ENCODE measurements around the gene CHD6. TPM values are rescaled to one million over a fixed set of nuclear protein-coding genes. Genes with fewer than 3 reads are reported as not detected.

The CHD6 gene
- total and polyA plus RNA-seq, 2 experiments from 2014 or later = 41.0 to 158 TPM

DNA sequence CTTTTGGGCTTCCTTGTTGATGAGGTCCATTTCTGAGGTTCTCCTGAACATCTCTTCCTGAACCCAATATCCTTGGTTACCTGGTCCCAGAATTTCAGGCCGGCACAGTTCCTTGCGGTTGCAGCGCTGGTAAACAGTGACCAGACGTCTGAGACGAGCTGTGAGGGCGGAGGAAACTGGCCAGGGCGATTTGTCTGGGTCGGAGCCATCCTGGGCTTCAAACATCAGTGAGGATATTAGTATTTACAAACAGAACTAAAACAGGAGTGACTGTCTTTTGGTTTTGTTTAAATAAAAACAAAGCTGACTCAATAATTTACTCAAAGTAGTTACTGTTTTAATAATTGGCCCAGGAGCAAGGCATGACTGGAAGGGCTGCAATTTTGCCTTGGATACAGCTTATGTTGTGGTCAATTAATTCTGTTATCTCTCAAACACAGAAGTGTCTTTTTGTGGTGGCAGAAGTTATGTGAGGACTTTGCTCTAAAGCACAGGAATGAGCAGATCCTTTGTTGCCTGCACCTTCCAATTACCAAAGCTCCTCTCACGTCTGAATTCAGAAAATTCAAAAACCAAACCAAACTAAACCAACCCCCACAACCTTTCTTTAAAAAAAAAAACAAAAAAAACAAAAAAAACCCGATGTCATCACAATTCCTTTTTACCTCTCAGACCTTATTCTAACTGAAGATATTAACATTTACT, 192.8 kb downstream of the CHD6 start (continued):
- TF ChIP-seq REST (IDR thresholded peaks at IDR 0.05; ENCODE audit: unreplicated experiment) (no peak), STAT1 (IDR thresholded peaks at IDR 0.05; ENCODE audit: unreplicated experiment) (no peak), JUNB (IDR thresholded peaks at IDR 0.05; ENCODE audit: unreplicated experiment) (no peak), POLR2AphosphoS5 (IDR thresholded peaks at IDR 0.05; ENCODE audit: low read depth) (no peak), NANOG (IDR thresholded peaks at IDR 0.05; ENCODE audit: borderline replicate concordance) (no peak), ZNF114 (CRISPR knock-in tag; IDR thresholded peaks at IDR 0.05) (no peak), ZNF331 (CRISPR knock-in tag; IDR thresholded peaks at IDR 0.05; ENCODE audit: low read depth) (no peak), CREB1 (CRISPR knock-in tag; IDR thresholded peaks at IDR 0.05; ENCODE audit: low read depth) (no peak), EZH2phosphoT487 (IDR thresholded peaks at IDR 0.05; ENCODE audit: unreplicated experiment) (no peak), EZH2 (IDR thresholded peaks at IDR 0.05; ENCODE audit: low read depth, unreplicated experiment) (no peak)
- TF ChIP-seq, protein P1, sequence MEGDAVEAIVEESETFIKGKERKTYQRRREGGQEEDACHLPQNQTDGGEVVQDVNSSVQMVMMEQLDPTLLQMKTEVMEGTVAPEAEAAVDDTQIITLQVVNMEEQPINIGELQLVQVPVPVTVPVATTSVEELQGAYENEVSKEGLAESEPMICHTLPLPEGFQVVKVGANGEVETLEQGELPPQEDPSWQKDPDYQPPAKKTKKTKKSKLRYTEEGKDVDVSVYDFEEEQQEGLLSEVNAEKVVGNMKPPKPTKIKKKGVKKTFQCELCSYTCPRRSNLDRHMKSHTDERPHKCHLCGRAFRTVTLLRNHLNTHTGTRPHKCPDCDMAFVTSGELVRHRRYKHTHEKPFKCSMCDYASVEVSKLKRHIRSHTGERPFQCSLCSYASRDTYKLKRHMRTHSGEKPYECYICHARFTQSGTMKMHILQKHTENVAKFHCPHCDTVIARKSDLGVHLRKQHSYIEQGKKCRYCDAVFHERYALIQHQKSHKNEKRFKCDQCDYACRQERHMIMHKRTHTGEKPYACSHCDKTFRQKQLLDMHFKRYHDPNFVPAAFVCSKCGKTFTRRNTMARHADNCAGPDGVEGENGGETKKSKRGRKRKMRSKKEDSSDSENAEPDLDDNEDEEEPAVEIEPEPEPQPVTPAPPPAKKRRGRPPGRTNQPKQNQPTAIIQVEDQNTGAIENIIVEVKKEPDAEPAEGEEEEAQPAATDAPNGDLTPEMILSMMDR (conservative IDR thresholded peaks at IDR 0.05; ENCODE audit: low read depth in 2 of 2) = no peak
- TF ChIP-seq, protein P2, sequence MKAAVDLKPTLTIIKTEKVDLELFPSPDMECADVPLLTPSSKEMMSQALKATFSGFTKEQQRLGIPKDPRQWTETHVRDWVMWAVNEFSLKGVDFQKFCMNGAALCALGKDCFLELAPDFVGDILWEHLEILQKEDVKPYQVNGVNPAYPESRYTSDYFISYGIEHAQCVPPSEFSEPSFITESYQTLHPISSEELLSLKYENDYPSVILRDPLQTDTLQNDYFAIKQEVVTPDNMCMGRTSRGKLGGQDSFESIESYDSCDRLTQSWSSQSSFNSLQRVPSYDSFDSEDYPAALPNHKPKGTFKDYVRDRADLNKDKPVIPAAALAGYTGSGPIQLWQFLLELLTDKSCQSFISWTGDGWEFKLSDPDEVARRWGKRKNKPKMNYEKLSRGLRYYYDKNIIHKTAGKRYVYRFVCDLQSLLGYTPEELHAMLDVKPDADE (IDR thresholded peaks at IDR 0.05) = no peak

GRCh38 chr20:41424546-41424945, 193.6 kb downstream of the CHD6 start:
- H3K27ac Mint-ChIP-seq = no peak overlapping the region
- TF ChIP-seq, protein P1 (conservative IDR thresholded peaks at IDR 0.05; ENCODE audit: low read depth in 2 of 2) = no peak
- TF ChIP-seq STAT1 (IDR thresholded peaks at IDR 0.05; ENCODE audit: unreplicated experiment) (no peak), EZH2phosphoT487 (IDR thresholded peaks at IDR 0.05; ENCODE audit: unreplicated experiment) (no peak), POLR2AphosphoS5 (IDR thresholded peaks at IDR 0.05; ENCODE audit: low read depth) (no peak)

More at GRCh38 chr20:41424546-41424945, 193.6 kb downstream of the CHD6 start:
- no peak overlapping the region for H3K27ac ChIP-seq (ENCODE audit: low read depth)
- Mint-ChIP-seq H3K27me3 (ENCODE audit: insufficient read depth, low read depth, poor library complexity) (no peaks in the 10 kb centered on the region), H3K36me3 (ENCODE audit: low read depth) (peaks cover 67% of the 10 kb centered on the region), H3K4me1 (no peaks in the 10 kb centered on the region), H3K4me3 (no peak overlapping the region), H3K9me3 (no peaks in the 10 kb centered on the region; the same call in 2 of the 3 replicates)
- peaks cover 37% of the 10 kb centered on the region for H3K36me3 ChIP-seq (ENCODE audit: insufficient read depth)
- no peaks in the 10 kb centered on the region for H3K27me3 ChIP-seq (ENCODE audit: insufficient read depth)
- ATAC-seq = no peak
- H2AFZ ChIP-seq = no peak overlapping the region
- no peaks in the 10 kb centered on the region for H3K79me2 ChIP-seq (replicated peaks; ENCODE audit: insufficient read depth)
- H3K4me2 ChIP-seq = no peak overlapping the region
- peaks cover 4% of the 10 kb centered on the region; the same call in 1 of the 2 replicates for H4K20me1 ChIP-seq (replicated peaks; ENCODE audit: insufficient read depth)
- no peaks in the 10 kb centered on the region for H3F3A ChIP-seq (replicated peaks; ENCODE audit: low read depth)
- H3K9me2 ChIP-seq (ENCODE audit: insufficient read depth) = no peaks in the 10 kb centered on the region
- no peak overlapping the region for H3K4me3 ChIP-seq
- peaks cover 4% of the 10 kb centered on the region; the same call in 1 of the 2 replicates for H3K4me1 ChIP-seq (ENCODE audit: insufficient read depth)
- DNase-seq (ENCODE audit: low spot score) = no peak
